ENCODE measurements around the gene ZGPAT.

The ZGPAT gene

GRCh38 chr20:63734111-63734945 lies 26.5 kb downstream of the ZGPAT start:
- H3K27me3 ChIP-seq (ENCODE audit: insufficient read depth, low read depth), result no peaks in the 10 kb centered on the region
- H3K27ac ChIP-seq, result no peak overlapping the region
- peaks cover 24% of the 10 kb centered on the region for H3K79me2 ChIP-seq (ENCODE audit: insufficient read depth, low read depth)
- TF ChIP-seq CTCF (conservative IDR thresholded peaks at IDR 0.05; ENCODE audit: low read depth, low read length), result no peak
- H3K4me1 ChIP-seq (ENCODE audit: low read depth, poor library complexity, severe bottlenecking), result peaks cover 65% of the 10 kb centered on the region
- H4K20me1 ChIP-seq (ENCODE audit: insufficient read depth), result no peaks in the 10 kb centered on the region
- H3K9ac ChIP-seq, result no peak overlapping the region
- H3K4me2 ChIP-seq, result no peak overlapping the region
- H3K36me3 ChIP-seq (ENCODE audit: insufficient read depth), result no peaks in the 10 kb centered on the region
- no peak overlapping the region for H3K4me3 ChIP-seq (IDR thresholded peaks at IDR 0.05; ENCODE audit: insufficient read depth, low read depth, low read length)
- H2AFZ ChIP-seq (ENCODE audit: low read depth), result no peak overlapping the region

- Histone ChIP-seq H4K20me1 (ENCODE audit: insufficient read depth) (no peaks in the 10 kb centered on the region), H3K27ac (peak overlapping the region; percentile 80), H3K36me3 (ENCODE audit: insufficient read depth) (no peaks in the 10 kb centered on the region), H3K9ac (no peak overlapping the region; the same call in 1 of the 2 replicates), H2AFZ (ENCODE audit: low read depth) (no peak overlapping the region), H3K4me1 (ENCODE audit: low read depth, poor library complexity, severe bottlenecking) (peaks cover 57% of the 10 kb centered on the region), H3K27me3 (ENCODE audit: insufficient read depth, low read depth) (no peaks in the 10 kb centered on the region), H3K4me2 (peak overlapping the region; percentile 94), H3K79me2 (ENCODE audit: insufficient read depth, low read depth) (peaks cover 22% of the 10 kb centered on the region), H3K4me3 (IDR thresholded peaks at IDR 0.05; ENCODE audit: insufficient read depth, low read depth, low read length) (no peak overlapping the region)
- TF ChIP-seq CTCF (conservative IDR thresholded peaks at IDR 0.05; ENCODE audit: low read depth, low read length), result no peak
Measured at GRCh38 chr20:63734946-63735858, 27.4 kb downstream of the ZGPAT start.

- H4K20me1 ChIP-seq (ENCODE audit: insufficient read depth), result no peaks in the 10 kb centered on the region
- no peaks in the 10 kb centered on the region for H3K27me3 ChIP-seq (ENCODE audit: insufficient read depth, low read depth)
- peaks cover 53% of the 10 kb centered on the region for H3K4me1 ChIP-seq (ENCODE audit: low read depth, poor library complexity, severe bottlenecking)
- peak within 1 kb of the TSS; percentile 75 for H3K9ac ChIP-seq
- peak within 1 kb of the TSS; percentile 80 for H3K27ac ChIP-seq
- H3K4me3 ChIP-seq (IDR thresholded peaks at IDR 0.05; ENCODE audit: insufficient read depth, low read depth, low read length), result peak within 1 kb of the TSS; percentile 60
- H2AFZ ChIP-seq (ENCODE audit: low read depth), result no peak within 1 kb of the TSS
- H3K4me2 ChIP-seq, result peak within 1 kb of the TSS; percentile 94
- no peaks in the 10 kb centered on the region for H3K36me3 ChIP-seq (ENCODE audit: insufficient read depth)
- peaks cover 20% of the 10 kb centered on the region; the same call in 1 of the 2 replicates for H3K79me2 ChIP-seq (ENCODE audit: insufficient read depth, low read depth)
- 0 out of 2 replicates have a peak, but pooled peaks have one; percentile 6 for TF ChIP-seq CTCF (conservative IDR thresholded peaks at IDR 0.05; ENCODE audit: low read depth, low read length)
Measured at GRCh38 chr20:63735859-63736718, 28.2 kb downstream of the ZGPAT start, which contains the start of gene LIME1. Gene LIME1 (plus strand): TSS chr20:63736664. CDS start chr20:63737550, 886 bp downstream.

Measured in KMS-11 (cell line).